Measurements from ENCODE around the gene SPP1. TPM values are rescaled to one million over a fixed set of nuclear protein-coding genes. Genes with fewer than 3 reads are reported as not detected.

Gene SPP1
- total RNA-seq (not detected), total RNA-seq (0 to 38.6 (median 0.16) reads per million in 172 experiments)
- not detected for polyA plus RNA-seq (2013, experiment 1 of 2)
- 3.1 TPM for polyA plus RNA-seq (2013, experiment 2 of 2)

GRCh38 chr4:87975466-87975865 lies at the start of gene SPP1:
Gene SPP1, plus strand, starts transcription at chr4:87975714. Its CDS starts 1,182 bp downstream, at chr4:87976896.
- peak within 1 kb of the TSS; percentile 15 for H3K4me3 Mint-ChIP-seq
- no peak within 1 kb of the TSS for H3K4me3 ChIP-seq (ENCODE audit: low read length)
- H3K27ac ChIP-seq (ENCODE audit: low read depth in 1 of 2, low read length in 2 of 2) = no peak within 1 kb of the TSS
- H3K36me3 ChIP-seq (ENCODE audit: insufficient read depth, low read length) = no peaks in the 10 kb centered on the region
- DNase-seq = peak in 4 of 14 experiments; percentile 8 to 31 (median 17)
- no peaks in the 10 kb centered on the region for H3K9me3 ChIP-seq (ENCODE audit: control insufficient read depth in 1 of 2, insufficient read depth in 1 of 2, low read length in 2 of 2)
- POLR2A ChIA-PET = no interaction called here
- H3K9me3 Mint-ChIP-seq = no peaks in the 10 kb centered on the region
- H3K4me1 ChIP-seq (ENCODE audit: insufficient read depth, low read length) = peaks cover 5% of the 10 kb centered on the region
- ATAC-seq (ENCODE audit: poor library complexity) = peak; percentile 48
- CTCF ChIA-PET = no interaction called here
- intact Hi-C loops (cut with DNase I, micrococcal nuclease) = no loop called here
- H3K4me1 Mint-ChIP-seq (ENCODE audit: low read depth) = peaks cover 16% of the 10 kb centered on the region
- no peaks in the 10 kb centered on the region for H3K36me3 Mint-ChIP-seq (ENCODE audit: low read depth)
- H3K27ac Mint-ChIP-seq = no peak within 1 kb of the TSS
- peaks cover 65% of the 10 kb centered on the region for H3K27me3 Mint-ChIP-seq
- H3K27me3 ChIP-seq (ENCODE audit: control insufficient read depth in 1 of 2, insufficient read depth in 2 of 2, low read length in 2 of 2) = peaks cover 6 to 55% of the 10 kb centered on the region in 2 experiments
- TF ChIP-seq, protein P1, sequence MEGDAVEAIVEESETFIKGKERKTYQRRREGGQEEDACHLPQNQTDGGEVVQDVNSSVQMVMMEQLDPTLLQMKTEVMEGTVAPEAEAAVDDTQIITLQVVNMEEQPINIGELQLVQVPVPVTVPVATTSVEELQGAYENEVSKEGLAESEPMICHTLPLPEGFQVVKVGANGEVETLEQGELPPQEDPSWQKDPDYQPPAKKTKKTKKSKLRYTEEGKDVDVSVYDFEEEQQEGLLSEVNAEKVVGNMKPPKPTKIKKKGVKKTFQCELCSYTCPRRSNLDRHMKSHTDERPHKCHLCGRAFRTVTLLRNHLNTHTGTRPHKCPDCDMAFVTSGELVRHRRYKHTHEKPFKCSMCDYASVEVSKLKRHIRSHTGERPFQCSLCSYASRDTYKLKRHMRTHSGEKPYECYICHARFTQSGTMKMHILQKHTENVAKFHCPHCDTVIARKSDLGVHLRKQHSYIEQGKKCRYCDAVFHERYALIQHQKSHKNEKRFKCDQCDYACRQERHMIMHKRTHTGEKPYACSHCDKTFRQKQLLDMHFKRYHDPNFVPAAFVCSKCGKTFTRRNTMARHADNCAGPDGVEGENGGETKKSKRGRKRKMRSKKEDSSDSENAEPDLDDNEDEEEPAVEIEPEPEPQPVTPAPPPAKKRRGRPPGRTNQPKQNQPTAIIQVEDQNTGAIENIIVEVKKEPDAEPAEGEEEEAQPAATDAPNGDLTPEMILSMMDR (IDR thresholded peaks at IDR 0.05) = no peak

DNA sequence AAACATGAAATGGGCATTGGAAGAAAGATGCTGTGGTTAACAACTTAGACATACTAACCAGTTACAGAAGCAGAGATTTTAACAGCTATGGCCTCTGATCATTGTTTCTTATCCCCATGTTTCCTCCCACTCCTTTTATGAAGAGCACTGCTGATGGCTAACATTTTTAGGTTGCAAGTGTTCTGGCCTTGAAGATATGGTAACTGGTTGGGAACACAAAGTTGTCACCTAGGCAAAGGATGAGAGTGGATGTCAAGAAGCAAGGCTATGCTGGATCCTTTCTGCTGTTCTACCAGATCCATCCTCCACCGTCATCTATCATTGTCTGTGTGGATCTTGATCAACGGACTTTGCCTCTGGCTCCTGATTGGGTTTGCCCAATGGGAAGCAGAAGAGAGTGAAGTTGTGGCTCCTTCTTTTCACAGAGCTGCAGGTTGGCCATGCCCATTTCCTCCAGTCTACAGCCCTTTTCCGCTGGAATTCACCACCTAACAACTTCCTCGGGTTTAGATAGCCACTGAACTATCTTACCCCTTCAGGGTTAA lies 48.9 kb upstream of the SPP1 start:
- peaks cover 0 to 2% of the 10 kb centered on the region in 2 experiments for H3K9me3 ChIP-seq (ENCODE audit: control insufficient read depth in 1 of 2, insufficient read depth in 1 of 2, low read length in 2 of 2)
- no peak overlapping the region for H3K27ac ChIP-seq (ENCODE audit: low read depth in 1 of 2, low read length in 2 of 2)
- ATAC-seq (ENCODE audit: poor library complexity) (no peak), DNase-seq (no peak)
- no peaks in the 10 kb centered on the region for H3K4me1 ChIP-seq (ENCODE audit: insufficient read depth, low read length)
- intact Hi-C loops (cut with DNase I, micrococcal nuclease) = loop anchor here (1.0 kb wide), 2 partner anchors 12 to 13 kb away; no protein-coding TSS in a partner anchor
- ChIA-PET POLR2A (no interaction called here), CTCF (no interaction called here)
- Mint-ChIP-seq H3K27ac (no peak overlapping the region), H3K4me3 (no peak overlapping the region), H3K4me1 (ENCODE audit: low read depth) (no peaks in the 10 kb centered on the region), H3K9me3 (peaks cover 5% of the 10 kb centered on the region), H3K36me3 (ENCODE audit: low read depth) (no peaks in the 10 kb centered on the region), H3K27me3 (peaks cover 11% of the 10 kb centered on the region)
- TF ChIP-seq, protein P1 (IDR thresholded peaks at IDR 0.05) = no peak
- no peaks in the 10 kb centered on the region for H3K27me3 ChIP-seq (ENCODE audit: control insufficient read depth in 1 of 2, insufficient read depth in 2 of 2, low read length in 2 of 2)
- H3K4me3 ChIP-seq (ENCODE audit: low read length) = no peak overlapping the region
- H3K36me3 ChIP-seq (ENCODE audit: insufficient read depth, low read length) = no peaks in the 10 kb centered on the region

DNA sequence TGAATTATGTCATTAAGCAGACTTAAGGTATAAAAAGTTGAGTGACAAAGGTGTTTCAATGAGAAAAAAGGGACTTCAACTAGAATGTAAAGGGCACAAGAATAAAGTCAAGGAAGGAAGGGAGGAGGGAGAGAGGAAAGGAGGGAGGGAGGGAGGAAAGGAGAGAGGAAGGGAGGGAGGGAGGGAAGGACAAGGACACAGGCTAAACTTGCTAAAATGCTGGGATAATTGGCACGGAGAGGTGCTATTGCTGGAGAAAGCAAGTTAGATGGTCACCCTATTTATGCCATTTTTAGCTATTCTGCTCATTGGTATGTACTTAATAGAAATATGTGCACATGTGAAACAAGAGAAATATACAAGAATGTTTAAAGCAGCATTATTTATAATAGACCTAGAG lies 44.9 kb upstream of the SPP1 start:
- ChIA-PET POLR2A (no interaction called here), CTCF (no interaction called here)
- no peaks in the 10 kb centered on the region for H3K36me3 Mint-ChIP-seq (ENCODE audit: low read depth)
- Histone ChIP-seq H3K27ac (ENCODE audit: low read depth in 1 of 2, low read length in 2 of 2) (no peak overlapping the region), H3K9me3 (ENCODE audit: control insufficient read depth in 1 of 2, insufficient read depth in 1 of 2, low read length in 2 of 2) (peaks cover 0 to 7% of the 10 kb centered on the region in 2 experiments), H3K4me1 (ENCODE audit: insufficient read depth, low read length) (no peaks in the 10 kb centered on the region), H3K27me3 (ENCODE audit: control insufficient read depth in 1 of 2, insufficient read depth in 2 of 2, low read length in 2 of 2) (no peaks in the 10 kb centered on the region), H3K36me3 (ENCODE audit: insufficient read depth, low read length) (no peaks in the 10 kb centered on the region), H3K4me3 (ENCODE audit: low read length) (no peak overlapping the region)
- H3K4me3 Mint-ChIP-seq = no peak overlapping the region
- ATAC-seq (ENCODE audit: poor library complexity) (no peak), DNase-seq (no peak)
- H3K9me3 Mint-ChIP-seq = peaks cover 10% of the 10 kb centered on the region
- intact Hi-C loops (cut with DNase I, micrococcal nuclease) = no loop called here
- H3K27me3 Mint-ChIP-seq = peaks cover 11% of the 10 kb centered on the region
- no peak overlapping the region for H3K27ac Mint-ChIP-seq
- H3K4me1 Mint-ChIP-seq (ENCODE audit: low read depth) = no peaks in the 10 kb centered on the region
- TF ChIP-seq, protein P1 (IDR thresholded peaks at IDR 0.05) = no peak

Measured in CD4-positive, alpha-beta T cell (primary cell).